MCF 10A (cell line): ENCODE measurements around the gene LSR. TPM values are rescaled to one million over a fixed set of nuclear protein-coding genes. Genes with fewer than 3 reads are reported as not detected.

Experiments
- BruUV-seq: library from RNA; stranded (reverse); fragments of 400-500 nt; replicated peaks from 2 replicates; lab custom pipeline; 2021; lab: Mats Ljungman, UMichigan
- CTCF ChIA-PET: fragments of 300-600 bp; sonication (Branson Sonifier 250); formaldehyde crosslinking; extraction: SDS; loops from one replicate; lab custom pipeline; 2021; ENCODE audit warnings: antibody characterized with exemption, inconsistent platforms; lab: Yijun Ruan, JAX
- POLR2A ChIA-PET: fragments of 300-600, 350-650 bp; sonication (Branson Sonifier 250); formaldehyde crosslinking; extraction: SDS; loops from one replicate; lab custom pipeline; 2020; ENCODE audit warnings: antibody characterized with exemption, inconsistent platforms; lab: Yijun Ruan, JAX
- DNase-seq: peaks from one replicate; pipeline ENCODE4 v3.0.0-alpha.2; 2018; ENCODE audit not compliant: unreplicated experiment
- H3K27ac Mint-ChIP-seq: one replicate; pipeline ENCODE4 v1.8.0; 2022; ENCODE audit warnings: mild to moderate bottlenecking, low read depth, mixed read lengths; ENCODE audit not compliant: unreplicated experiment
- H3K27me3 Mint-ChIP-seq: one replicate; pipeline ENCODE4 v1.8.0; 2022; ENCODE audit warnings: mixed read lengths; ENCODE audit not compliant: insufficient read depth, unreplicated experiment
- H3K36me3 Mint-ChIP-seq: one replicate; pipeline ENCODE4 v1.8.0; 2022; ENCODE audit warnings: mild to moderate bottlenecking, moderate library complexity, mixed read lengths; ENCODE audit not compliant: insufficient read depth, unreplicated experiment
- H3K4me1 Mint-ChIP-seq: one replicate; pipeline ENCODE4 v1.8.0; 2022; ENCODE audit warnings: mixed read lengths; ENCODE audit not compliant: insufficient read depth, unreplicated experiment
- H3K4me3 Mint-ChIP-seq: one replicate; pipeline ENCODE4 v1.8.0; 2022; ENCODE audit warnings: mild to moderate bottlenecking, moderate library complexity, mixed read lengths; ENCODE audit not compliant: unreplicated experiment
- H3K9me3 Mint-ChIP-seq: one replicate; pipeline ENCODE4 v1.8.0; 2022; ENCODE audit warnings: mixed read lengths; ENCODE audit not compliant: unreplicated experiment
- intact Hi-C: fragments of 100-400 bp; cut with micrococcal nuclease; formaldehyde crosslinking; loops from 2 replicates; pipeline ENCODE4 v1.14.1; 2022
- total RNA-seq: library from RNA; stranded (reverse); gene quantifications from 2 replicates; pipeline ENCODE4 v1.2.3, GENCODE V29; 2022
- TF ChIP-seq, protein P1 (sequence below): fragments of 200-600 bp; IDR thresholded peaks from one replicate; pipeline ENCODE4 v1.8.0; 2022; ENCODE audit warnings: antibody characterized with exemption, mild to moderate bottlenecking; ENCODE audit not compliant: unreplicated experiment

LSR gene
- total RNA-seq, 1 experiment from 2014 or later, result 64.1 TPM

DNA sequence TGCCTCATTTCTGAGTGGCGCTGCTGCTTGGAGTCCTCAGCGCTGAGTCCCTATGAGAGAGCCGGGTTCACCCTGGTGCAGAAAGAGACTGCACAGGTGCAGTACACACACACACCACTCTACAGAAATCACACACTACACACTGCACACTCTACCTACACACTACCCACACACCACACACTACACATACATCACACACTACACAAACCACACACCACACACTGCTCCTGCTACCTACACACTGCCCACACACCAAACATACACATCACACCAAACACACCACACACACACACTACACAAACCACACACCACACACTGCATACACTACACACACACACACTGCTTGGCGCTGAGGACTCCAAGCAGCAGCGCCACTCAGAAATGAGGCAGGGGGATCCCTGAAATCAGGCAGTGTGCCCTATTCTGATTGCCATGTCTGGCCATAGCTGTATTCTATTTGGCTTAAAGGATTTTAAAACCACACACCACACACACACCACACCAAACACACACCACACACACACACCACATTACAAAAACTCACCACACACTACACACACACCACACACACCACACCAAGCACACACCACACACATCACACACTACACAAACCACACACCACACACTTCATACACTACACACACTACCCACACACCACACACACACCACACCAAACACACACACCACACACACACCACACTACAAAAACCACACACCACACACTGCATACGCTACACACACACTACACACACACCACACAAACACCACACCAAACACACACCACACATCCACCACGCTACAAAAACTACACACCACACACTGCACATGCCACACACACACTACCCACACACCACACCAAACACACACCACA, 48.1 kb downstream of the LSR start:
- DNase-seq, result no peak
- intact Hi-C loops, result no loop called here
- Mint-ChIP-seq H3K36me3 (no peaks in the 10 kb centered on the region), H3K9me3 (no peaks in the 10 kb centered on the region), H3K4me1 (no peaks in the 10 kb centered on the region), H3K27ac (no peak overlapping the region), H3K27me3 (peaks cover 28% of the 10 kb centered on the region), H3K4me3 (no peak overlapping the region)
- ChIA-PET CTCF (no interaction called here), POLR2A (no interaction called here)
- TF ChIP-seq, protein P1, sequence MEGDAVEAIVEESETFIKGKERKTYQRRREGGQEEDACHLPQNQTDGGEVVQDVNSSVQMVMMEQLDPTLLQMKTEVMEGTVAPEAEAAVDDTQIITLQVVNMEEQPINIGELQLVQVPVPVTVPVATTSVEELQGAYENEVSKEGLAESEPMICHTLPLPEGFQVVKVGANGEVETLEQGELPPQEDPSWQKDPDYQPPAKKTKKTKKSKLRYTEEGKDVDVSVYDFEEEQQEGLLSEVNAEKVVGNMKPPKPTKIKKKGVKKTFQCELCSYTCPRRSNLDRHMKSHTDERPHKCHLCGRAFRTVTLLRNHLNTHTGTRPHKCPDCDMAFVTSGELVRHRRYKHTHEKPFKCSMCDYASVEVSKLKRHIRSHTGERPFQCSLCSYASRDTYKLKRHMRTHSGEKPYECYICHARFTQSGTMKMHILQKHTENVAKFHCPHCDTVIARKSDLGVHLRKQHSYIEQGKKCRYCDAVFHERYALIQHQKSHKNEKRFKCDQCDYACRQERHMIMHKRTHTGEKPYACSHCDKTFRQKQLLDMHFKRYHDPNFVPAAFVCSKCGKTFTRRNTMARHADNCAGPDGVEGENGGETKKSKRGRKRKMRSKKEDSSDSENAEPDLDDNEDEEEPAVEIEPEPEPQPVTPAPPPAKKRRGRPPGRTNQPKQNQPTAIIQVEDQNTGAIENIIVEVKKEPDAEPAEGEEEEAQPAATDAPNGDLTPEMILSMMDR, result no peak
- BruUV-seq, result no TSS peak

DNA sequence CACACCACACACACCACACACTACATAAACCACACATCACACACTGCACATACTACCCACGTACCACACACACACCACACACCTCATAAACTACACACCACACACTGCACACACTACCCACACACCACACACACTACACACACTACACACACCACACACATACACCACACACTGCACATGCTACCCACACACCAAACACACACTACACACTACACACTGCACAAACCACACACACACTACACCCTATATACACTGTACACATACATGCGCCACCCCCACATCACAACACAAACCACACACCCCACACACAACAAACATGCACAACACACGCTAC, 48.7 kb downstream of the LSR start:
- Mint-ChIP-seq H3K4me3 (no peak overlapping the region), H3K36me3 (no peaks in the 10 kb centered on the region), H3K27me3 (peaks cover 22% of the 10 kb centered on the region), H3K9me3 (no peaks in the 10 kb centered on the region), H3K4me1 (no peaks in the 10 kb centered on the region), H3K27ac (no peak overlapping the region)
- BruUV-seq, result no TSS peak
- POLR2A ChIA-PET, result no interaction called here
- intact Hi-C loops, result no loop called here
- CTCF ChIA-PET, result no interaction called here
- TF ChIP-seq, protein P1, result no peak
- DNase-seq, result no peak

DNA sequence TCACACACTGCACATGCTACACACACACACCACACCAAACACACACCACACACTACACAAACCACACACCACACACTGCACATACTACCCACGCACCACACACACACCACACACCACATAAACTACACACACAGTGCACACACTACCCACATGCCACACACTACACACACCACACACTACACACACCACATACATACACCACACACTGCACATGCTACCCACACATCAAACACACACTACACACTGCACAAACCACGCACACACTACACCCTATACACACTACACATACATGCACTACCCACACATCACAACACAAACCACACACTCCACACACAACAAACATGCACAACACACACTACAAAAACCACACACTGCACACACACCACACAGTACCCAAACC, 49.1 kb downstream of the LSR start:
- no peaks in the 10 kb centered on the region for H3K4me1 Mint-ChIP-seq
- TF ChIP-seq, protein P1, result no peak
- peaks cover 18% of the 10 kb centered on the region for H3K27me3 Mint-ChIP-seq
- H3K9me3 Mint-ChIP-seq, result no peaks in the 10 kb centered on the region
- no peaks in the 10 kb centered on the region for H3K36me3 Mint-ChIP-seq
- intact Hi-C loops, result no loop called here
- CTCF ChIA-PET, result no interaction called here
- no TSS peak for BruUV-seq
- no peak overlapping the region for H3K27ac Mint-ChIP-seq
- no peak for DNase-seq
- POLR2A ChIA-PET, result no interaction called here
- H3K4me3 Mint-ChIP-seq, result no peak overlapping the region

DNA sequence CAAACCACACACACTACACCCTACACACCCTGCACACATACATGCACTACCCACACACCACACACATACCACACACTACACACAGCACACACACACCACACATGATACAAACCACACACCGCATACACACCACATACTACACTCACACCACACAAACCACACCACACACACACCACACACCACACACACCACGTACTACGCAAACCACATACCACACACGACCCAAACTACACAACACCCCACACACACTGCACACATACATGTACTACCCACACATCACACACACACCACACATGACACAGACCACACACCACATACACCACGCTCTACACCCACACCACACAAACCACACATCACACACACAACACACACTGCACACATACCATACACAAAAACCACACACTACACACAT, 49.8 kb downstream of the LSR start:
- TF ChIP-seq, protein P1, result no peak
- H3K27ac Mint-ChIP-seq, result no peak overlapping the region
- DNase-seq, result no peak
- ChIA-PET POLR2A (no interaction called here), CTCF (no interaction called here)
- H3K9me3 Mint-ChIP-seq, result no peaks in the 10 kb centered on the region
- peaks cover 16% of the 10 kb centered on the region for H3K27me3 Mint-ChIP-seq
- H3K4me1 Mint-ChIP-seq, result no peaks in the 10 kb centered on the region
- H3K4me3 Mint-ChIP-seq, result no peak overlapping the region
- intact Hi-C loops, result no loop called here
- no TSS peak for BruUV-seq
- no peaks in the 10 kb centered on the region for H3K36me3 Mint-ChIP-seq
